Measurements from ENCODE around the gene TPRG1L. TPM values are rescaled to one million over a fixed set of nuclear protein-coding genes. Genes with fewer than 3 reads are reported as not detected.

TPRG1L gene
- total RNA-seq, 2 donors from 2014 or later, result 8.6 to 24.4 TPM

DNA sequence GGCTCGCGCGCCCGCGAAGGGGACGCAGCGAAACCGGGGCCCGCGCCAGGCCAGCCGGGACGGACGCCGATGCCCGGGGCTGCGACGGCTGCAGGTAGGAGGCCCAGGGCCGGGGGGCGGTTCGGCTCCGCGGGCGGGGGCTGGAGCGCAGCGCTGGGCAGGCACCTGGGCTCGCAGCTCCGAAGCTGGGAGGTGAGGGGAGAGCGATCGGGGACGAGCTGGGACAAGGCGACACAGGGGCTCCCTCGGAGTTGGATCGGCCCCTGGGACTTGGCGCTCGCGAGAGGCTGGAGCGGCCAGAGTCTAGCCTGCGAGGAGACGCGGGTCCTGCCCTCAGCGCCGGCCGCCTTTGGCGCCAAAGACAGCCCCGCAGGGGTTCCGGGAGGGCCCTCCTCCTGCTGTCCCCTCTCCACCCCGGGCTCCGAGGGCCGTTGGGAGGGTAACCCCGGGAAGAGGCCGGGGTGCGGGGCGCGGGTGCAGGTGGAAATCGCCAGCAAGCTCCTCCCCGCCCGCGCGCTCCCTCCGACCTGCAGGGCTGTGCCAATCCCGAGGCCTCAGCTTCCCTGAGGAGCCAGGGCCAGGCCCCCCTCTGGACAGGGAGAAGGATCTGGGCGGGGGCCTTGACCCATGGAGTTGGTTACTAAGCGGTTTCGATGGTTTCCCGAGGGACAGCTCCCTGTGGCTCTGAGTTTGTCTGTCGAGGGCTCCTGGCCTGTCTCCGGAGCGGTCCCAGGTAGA, 27.9 kb downstream of the TPRG1L start:
- intact Hi-C loops (cut with DNase I), result no loop called here
- H3K4me3 ChIP-seq, result no peak overlapping the region
- peaks cover 44% of the 10 kb centered on the region for H3K4me1 ChIP-seq
- no peaks in the 10 kb centered on the region for H3K9me3 ChIP-seq
- ATAC-seq (no peak), DNase-seq (no peak)
- TF ChIP-seq, protein P1, sequence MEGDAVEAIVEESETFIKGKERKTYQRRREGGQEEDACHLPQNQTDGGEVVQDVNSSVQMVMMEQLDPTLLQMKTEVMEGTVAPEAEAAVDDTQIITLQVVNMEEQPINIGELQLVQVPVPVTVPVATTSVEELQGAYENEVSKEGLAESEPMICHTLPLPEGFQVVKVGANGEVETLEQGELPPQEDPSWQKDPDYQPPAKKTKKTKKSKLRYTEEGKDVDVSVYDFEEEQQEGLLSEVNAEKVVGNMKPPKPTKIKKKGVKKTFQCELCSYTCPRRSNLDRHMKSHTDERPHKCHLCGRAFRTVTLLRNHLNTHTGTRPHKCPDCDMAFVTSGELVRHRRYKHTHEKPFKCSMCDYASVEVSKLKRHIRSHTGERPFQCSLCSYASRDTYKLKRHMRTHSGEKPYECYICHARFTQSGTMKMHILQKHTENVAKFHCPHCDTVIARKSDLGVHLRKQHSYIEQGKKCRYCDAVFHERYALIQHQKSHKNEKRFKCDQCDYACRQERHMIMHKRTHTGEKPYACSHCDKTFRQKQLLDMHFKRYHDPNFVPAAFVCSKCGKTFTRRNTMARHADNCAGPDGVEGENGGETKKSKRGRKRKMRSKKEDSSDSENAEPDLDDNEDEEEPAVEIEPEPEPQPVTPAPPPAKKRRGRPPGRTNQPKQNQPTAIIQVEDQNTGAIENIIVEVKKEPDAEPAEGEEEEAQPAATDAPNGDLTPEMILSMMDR (IDR thresholded peaks at IDR 0.05), result no peak
- no peak for TF ChIP-seq POLR2A (IDR thresholded peaks at IDR 0.05)
- 10% methylated on average over 52 of the region's 68 CpGs; no CpG with 5 or more reads in 1 of the 2 donors for WGBS, 2 donors
- H3K27me3 ChIP-seq, result peaks cover 0 to 33% of the 10 kb centered on the region in 2 donors
- no peaks in the 10 kb centered on the region for H3K36me3 ChIP-seq (replicated peaks in 1 of 2; ENCODE audit: insufficient read depth in 1 of 2, low read depth in 2 of 2)
- H3K27ac ChIP-seq, result no peak overlapping the region

DNA sequence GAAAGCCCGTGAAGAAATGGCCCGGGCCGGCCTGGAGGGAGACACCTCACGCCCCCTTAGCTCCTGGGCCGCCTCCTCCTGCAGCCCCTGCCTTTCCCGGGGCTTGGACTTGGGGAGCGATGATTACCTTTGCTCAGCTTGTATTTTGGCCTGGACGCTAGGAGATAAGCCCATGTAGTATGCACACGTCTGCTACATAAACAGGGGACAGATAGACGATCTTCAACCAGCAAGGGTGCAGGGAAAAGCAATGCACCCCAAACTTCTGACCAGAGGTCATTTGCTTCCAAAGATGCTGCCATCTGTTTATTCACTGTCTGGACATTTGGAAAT, 28.4 kb downstream of the TPRG1L start:
- intact Hi-C loops (cut with DNase I), result no loop called here
- H3K9me3 ChIP-seq, result no peaks in the 10 kb centered on the region
- DNase-seq (no peak), ATAC-seq (no peak)
- peaks cover 39% of the 10 kb centered on the region for H3K4me1 ChIP-seq
- H3K4me3 ChIP-seq, result no peak overlapping the region
- no peak for TF ChIP-seq POLR2A (IDR thresholded peaks at IDR 0.05)
- TF ChIP-seq, protein P1 (IDR thresholded peaks at IDR 0.05), result no peak
- 29 to 43% methylated on average over 4 to 10 of the region's 10 CpGs for WGBS, 2 donors
- H3K27me3 ChIP-seq, result peaks cover 0 to 33% of the 10 kb centered on the region in 2 donors
- no peaks in the 10 kb centered on the region for H3K36me3 ChIP-seq (replicated peaks in 1 of 2; ENCODE audit: insufficient read depth in 1 of 2, low read depth in 2 of 2)
- no peak overlapping the region for H3K27ac ChIP-seq

DNA sequence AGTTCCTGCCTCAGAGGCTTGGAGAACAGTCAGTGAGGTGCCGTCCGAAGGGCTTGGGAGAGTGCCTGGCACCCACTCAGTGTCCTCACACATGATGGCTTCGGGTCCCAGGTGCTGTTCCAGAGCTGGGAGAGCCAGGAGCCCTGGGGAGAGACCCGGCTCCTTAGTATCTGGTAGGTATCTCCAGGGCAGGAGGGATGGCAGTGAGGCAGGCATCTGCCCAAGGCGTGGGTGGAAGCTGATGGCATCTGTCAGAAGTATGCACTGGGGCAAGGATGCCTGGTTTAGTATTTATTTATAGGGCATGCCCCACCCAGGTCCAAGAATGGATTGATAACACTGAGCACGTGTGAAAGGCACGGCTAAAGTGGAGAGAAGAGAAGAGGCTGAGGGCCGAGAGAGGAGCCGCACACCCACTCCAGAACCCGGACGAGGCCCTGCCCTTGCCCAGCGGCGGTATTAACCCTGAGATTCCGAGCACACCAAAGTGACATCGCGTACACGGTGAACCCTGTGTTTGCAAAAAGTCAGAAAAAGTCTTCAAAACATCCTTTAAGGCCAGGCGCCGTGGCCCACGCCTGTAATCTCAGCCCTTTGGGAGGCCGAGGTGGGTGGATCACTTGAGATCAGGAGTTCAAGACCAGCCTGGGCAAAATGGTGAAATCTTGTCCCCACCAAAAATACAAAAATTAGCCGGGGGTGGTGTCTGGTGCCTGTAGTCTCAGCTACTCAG, 29.9 kb downstream of the TPRG1L start:
- peaks cover 26% of the 10 kb centered on the region for H3K4me1 ChIP-seq
- no peak for DNase-seq
- no peak overlapping the region for H3K27ac ChIP-seq
- peaks cover 0 to 33% of the 10 kb centered on the region in 2 donors for H3K27me3 ChIP-seq
- TF ChIP-seq, protein P1 (IDR thresholded peaks at IDR 0.05), result no peak
- no peak for TF ChIP-seq POLR2A (IDR thresholded peaks at IDR 0.05)
- no peaks in the 10 kb centered on the region for H3K36me3 ChIP-seq (replicated peaks in 1 of 2; ENCODE audit: insufficient read depth in 1 of 2, low read depth in 2 of 2)
- H3K4me3 ChIP-seq, result no peak overlapping the region
- intact Hi-C loops (cut with DNase I), result no loop called here
- WGBS, 2 donors, result 79 to 84% methylated on average over 22 of the region's 22 CpGs
- ATAC-seq, result no peak
- no peaks in the 10 kb centered on the region for H3K9me3 ChIP-seq

DNA sequence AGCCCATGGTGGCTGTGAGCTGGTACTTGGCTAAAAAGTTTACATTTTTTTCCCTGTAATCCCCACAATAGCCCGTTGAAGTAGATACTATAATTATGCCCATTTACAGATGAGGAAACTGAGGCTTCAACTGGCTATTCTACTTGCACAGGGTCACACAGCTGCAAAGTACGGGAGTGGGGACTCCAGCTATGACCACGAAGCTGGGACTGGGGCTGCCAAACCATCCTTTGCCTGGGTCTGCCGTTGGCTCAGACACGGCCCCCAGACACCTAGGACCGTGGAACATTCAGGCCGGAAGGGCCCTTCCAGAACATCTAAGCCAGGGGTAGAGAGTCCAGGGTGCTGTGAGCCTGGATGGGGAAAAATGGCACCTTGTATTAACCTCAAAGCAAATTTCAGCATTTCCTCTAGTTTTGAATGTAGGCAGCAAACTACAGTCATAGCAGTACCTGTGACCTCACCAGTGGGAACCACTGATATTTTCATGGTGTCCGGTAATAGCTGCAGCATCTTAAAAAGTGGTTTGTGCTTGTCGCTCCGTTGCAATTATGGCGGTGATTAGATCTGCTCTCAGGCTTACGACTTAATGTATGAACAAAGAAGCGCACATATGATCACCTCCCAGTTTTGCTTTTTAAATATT, 31.8 kb downstream of the TPRG1L start:
- Histone ChIP-seq H3K27ac (no peak overlapping the region), H3K27me3 (peaks cover 0 to 21% of the 10 kb centered on the region in 2 donors), H3K9me3 (no peaks in the 10 kb centered on the region), H3K4me3 (no peak overlapping the region), H3K36me3 (replicated peaks in 1 of 2; ENCODE audit: insufficient read depth in 1 of 2, low read depth in 2 of 2) (no peaks in the 10 kb centered on the region), H3K4me1 (peaks cover 15% of the 10 kb centered on the region)
- ATAC-seq (no peak), DNase-seq (no peak)
- intact Hi-C loops (cut with DNase I), result no loop called here
- 73 to 75% methylated on average over 12 to 13 of the region's 13 CpGs for WGBS, 2 donors
- TF ChIP-seq, protein P1 (IDR thresholded peaks at IDR 0.05), result no peak
- no peak for TF ChIP-seq POLR2A (IDR thresholded peaks at IDR 0.05)

Measured in body of pancreas (tissue), 4 donors.